Left renal pelvis (tissue), 4 donors: ENCODE results near the gene GALNT8. TPM values are rescaled to one million over a fixed set of nuclear protein-coding genes. Genes with fewer than 3 reads are reported as not detected.

Experiments
- DNase-seq, 4 donors: peaks; one replicate each; pipeline ENCODE4 v3.0.0-alpha.2; 2013; ENCODE audit warnings: low read depth in 4 of 4, low spot score in 3 of 4
- polyA plus RNA-seq, 4 donors: library from polyadenylated mRNA; unstranded; fragments of 120-200 nt; gene quantifications; one replicate each; pipeline ENCODE4 v1.2.1, GENCODE V29; 2013; ENCODE audit not compliant: insufficient read length in 4 of 4

Gene GALNT8
- polyA plus RNA-seq, 4 donors, result 2.7 to 5.3 (median 3.1) TPM

DNA sequence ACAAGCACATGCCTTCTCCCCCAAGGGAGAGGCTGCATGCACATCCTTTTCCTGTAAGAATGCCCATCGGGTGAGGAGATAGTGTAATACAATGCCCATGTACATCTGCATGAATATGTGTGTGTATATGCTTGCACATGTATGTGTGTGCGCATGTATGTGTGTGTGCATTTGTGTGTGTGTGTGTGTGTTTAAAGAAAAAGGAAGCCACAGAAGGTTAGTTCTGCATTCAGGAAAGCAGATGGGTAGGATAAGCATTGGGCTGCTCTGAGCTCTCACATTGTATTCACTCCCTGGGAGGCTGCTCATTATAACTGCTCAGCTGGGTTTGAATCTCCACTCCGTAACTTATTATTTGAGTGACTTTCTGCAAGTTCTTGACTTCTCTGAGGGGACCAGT, 74.3 kb downstream of the GALNT8 start:
- DNase-seq, result no peak

- DNase-seq, result no peak
Observed at GRCh38 chr12:4796216-4796615, 76.0 kb downstream of the GALNT8 start.

GRCh38 chr12:4796694-4797482, 76.7 kb downstream of the GALNT8 start:
- no peak for DNase-seq

DNA sequence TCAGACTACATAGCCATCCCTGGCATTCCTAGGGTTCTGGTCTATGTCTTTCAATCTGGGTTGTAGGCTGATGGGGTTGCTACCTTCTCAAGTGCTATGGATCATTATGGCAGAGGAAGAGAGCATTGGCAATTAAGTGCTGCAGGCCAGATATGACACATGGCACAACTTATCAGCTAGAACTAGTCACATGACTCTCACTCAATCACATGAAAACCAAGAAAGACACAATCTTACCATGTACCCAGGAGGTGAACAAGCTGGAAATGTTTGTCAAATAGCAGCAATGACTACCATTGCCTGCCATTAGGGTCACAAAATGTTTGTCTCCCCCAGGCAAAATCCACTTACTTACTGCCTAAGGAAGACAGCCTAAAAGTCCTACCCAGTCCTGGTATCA, 80.4 kb downstream of the GALNT8 start:
- DNase-seq, result no peak

DNA sequence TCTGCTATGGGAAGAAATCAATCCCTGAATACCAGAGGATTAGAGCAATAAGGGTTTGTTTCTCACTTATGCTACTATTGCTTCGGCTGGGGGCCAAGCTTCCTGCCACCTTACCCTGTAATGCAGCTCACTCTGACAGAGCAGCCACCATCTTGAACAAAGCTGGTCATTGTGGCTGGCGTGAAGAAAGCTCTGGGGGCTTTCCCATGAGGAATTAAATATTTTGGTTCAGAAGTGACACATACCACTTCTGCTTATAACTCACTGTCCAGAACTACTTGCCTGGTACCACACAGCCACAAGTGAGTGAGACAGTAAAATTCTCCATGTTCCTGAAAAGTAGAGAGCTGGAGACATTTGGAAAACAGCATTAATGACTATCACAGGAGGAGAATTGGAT, 82.6 kb downstream of the GALNT8 start:
- DNase-seq, result no peak

DNA sequence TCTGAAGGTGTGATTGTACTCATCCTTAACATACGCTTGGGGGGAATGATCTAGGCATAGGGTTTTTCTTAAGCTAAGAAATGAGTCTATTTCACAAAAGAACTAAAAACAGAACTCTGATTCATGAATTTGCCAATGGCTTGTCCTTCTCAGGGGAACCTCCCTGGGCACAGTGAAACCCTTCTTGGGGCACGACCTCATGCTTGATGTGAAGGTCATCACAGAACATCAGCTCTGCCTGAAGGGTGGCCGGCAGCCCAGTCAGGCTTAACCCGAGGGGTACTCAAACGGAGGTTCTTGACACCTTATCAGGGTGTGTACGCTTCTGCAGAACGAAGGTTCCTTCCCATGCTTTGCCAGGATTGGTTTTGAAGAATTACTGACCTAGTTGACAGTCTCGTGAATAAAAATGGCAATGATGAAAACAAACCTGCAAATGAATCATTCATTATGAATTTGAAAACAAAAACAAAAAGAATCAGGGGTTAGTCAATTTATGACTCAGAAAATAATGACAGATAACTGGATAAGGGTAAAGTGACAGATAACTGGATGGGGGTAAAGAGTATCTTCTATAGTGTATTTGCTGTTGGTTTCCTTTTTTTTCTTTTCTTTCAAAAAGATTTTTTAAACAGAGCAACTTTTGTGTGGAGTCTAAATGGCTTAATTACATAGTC, 86.4 kb downstream of the GALNT8 start:
- DNase-seq, result no peak

GRCh38 chr12:4807116-4807783, 87.0 kb downstream of the GALNT8 start:
- DNase-seq, result no peak

GRCh38 chr12:4807813-4808212, 87.6 kb downstream of the GALNT8 start:
- no peak for DNase-seq

DNA sequence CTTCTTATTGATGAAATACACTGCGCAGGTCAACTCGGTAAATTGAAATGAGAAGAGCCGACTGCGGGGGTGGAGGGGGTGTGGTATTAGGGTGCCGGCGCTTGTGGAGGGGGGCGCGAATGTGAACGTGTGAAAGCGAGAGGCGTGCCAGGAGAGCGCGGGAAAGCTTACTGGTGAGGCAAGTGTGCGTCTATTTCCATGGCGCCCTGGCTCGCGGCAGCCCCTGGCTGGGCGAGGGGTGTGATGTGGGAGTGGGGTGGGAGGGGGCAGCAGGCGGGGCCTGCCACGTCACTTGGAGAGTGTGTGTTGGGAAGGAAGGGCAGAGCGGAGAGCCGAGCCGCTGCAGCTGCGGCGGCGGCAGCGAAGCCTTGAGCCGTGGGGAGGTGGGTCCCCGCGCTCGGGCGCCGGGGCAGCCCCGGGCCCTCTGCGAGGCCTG, 88.8 kb downstream of the GALNT8 start:
- no peak for DNase-seq

DNA sequence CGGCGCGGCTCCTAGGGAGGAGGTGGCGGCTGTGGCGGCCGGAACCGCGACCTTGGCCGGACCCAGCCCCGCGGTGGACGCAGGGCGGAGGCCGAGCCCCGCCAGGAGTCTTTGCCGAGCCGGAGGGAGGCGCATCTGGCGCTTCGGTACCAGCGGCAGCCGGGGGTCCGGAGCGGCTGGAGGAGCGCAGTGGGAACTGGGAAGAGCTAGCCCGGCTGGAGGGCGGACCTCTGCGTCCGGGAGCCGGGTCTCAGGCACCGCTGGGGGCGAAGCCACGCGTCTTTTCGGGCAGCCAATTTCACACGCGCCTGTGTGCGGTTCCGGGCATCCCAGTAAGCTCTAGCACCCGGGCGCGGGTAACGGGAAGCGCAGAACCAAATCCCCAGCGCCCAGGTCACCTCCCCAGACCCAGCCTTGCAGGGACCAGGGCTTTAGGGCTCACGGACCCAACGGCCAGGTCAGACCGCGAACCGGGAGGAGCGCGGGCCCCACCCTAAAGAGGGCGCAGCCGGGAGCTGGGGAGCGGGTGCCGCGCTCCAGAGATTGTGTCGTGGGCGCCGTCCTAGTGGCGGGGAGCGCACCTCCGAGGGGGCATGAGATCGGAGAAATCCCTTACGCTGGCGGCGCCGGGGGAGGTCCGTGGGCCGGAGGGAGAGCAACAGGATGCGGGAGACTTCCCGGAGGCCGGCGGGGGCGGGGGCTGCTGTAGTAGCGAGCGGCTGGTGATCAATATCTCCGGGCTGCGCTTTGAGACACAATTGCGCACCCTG, 89.4 kb downstream of the GALNT8 start:
- no peak for DNase-seq

GRCh38 chr12:4810219-4810671, 90.0 kb downstream of the GALNT8 start:
- no peak for DNase-seq

DNA sequence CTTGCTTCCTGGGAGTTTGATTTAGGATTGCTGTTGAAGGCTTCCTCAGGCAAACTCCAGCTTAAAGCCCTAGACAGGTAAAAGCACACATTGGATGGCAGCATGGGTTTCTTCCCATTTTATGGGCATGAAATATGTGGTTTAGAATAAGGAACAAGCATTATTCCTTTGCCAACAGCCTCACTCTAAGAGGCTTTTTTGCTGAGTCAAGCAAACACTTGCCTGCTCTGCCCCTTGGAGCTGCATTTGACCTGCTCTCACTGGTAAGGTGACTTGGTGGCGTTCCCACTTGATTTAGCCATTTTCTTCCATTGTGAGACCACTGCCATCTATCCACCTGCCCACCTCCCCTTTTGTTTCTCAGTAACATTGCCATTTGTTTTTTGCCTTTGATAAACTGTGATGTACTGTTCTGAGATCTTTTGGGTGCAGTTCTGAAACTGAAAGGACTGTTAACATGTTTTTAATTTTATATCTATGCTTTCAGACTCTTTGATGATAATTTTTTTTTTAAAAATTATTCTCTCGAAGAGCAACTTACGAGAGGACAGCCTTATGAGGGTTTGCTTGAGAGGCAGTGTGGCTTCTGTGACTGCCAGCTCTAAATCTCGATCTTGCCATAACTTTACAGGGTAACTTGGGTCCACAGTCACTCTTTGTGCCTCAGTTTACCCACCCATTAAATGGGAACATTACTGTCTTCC, 92.6 kb downstream of the GALNT8 start:
- DNase-seq, result no peak

DNA sequence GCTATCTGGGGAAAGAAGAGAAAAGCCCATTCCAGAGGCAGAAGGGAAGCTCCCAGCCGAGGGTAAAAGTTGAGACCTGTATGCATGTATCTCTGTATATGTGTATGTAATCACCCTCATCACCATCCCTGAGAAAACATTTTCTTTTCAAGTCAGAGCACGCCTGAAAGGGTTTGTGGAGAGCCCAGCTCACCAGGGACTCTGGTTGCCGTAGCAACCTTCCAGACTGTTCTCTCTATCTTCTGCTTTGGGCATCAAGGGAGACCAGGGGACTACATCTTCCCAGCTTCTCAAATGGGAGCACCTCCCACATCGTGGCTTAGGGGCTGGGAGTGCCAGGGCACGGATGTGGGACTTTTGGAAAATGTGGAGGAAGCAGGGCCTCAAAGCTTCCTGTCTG, 93.5 kb downstream of the GALNT8 start:
- DNase-seq, result no peak

DNA sequence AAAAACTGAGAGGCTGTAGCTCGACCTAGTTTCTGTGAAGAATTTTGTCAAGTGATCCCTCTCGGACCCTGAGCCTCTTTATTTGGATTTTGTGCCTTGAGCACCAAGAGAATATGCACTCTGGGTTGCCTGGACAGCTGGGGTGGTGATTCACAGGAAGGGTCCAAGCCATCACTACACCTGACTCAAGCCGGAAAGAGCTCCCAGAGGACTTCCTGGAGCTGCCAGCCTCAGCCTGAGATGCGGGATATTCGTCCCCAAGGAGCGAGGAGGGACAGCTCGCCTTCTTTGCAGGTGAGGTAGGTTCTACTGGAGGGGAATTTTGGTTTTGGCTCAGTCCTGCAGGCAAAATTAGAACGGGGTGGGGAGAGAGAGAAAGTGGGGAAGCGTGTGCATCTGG, 94.3 kb downstream of the GALNT8 start:
- DNase-seq, result no peak

DNA sequence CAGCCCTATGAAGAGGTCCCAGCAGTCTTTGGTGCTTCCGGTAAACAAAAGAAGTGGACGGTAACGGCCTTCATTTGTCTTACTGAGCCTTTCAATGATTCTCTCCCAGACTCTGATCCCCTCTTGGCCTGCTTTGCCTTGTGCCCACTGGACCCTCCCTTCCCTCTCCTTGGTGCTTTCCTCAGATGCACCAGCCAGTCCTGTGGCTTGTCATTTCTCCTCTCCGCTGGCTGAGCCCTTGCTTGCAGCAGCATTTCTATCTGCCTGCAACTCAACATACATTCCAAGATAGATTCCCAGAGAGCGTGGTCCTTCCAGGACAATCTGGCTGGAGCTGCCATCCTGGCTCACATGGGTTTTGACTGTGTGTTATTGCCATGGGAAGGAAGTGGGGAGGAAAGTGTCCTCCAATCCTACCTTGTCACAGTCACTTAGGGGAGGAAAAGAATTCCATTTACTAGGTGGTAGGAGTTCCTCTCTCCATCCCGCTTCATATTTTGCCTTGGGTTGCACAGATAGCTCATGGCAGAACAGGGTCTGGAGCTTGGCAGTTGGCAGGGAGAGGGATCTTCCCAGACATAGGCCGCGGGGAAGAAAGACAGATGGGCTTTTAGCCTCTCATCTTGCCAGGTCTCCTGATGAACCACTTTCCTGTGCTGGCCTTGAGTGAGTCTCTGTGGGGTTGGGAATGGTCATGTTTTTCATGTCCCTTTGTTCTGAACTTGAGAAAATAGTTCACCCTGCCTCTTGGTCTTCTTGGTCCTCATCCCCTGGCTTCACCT, 96.7 kb downstream of the GALNT8 start:
- DNase-seq, result no peak

GRCh38 chr12:4817880-4818279, 97.7 kb downstream of the GALNT8 start:
- no peak for DNase-seq

GRCh38 chr12:4819654-4820053, 99.5 kb downstream of the GALNT8 start:
- no peak for DNase-seq

DNA sequence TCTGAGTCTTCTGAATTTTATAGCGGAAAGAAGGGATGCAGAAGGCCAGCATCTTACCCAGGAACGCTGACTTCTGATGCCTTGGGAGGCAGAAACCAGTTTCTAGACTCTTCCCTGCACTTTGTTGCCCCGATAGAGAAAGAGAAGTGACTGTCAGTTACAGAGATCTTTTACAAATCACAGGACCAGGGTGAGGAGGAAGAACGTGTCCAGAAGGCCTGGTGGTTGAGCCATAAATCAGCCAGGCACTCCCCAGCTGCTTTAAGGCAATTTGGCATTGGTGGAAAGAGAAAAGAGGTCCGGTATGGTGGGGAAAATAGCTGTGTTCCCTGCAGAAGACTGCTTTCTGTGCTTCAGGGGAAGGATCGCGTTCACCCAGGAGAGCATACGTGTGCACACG, 100.8 kb downstream of the GALNT8 start:
- DNase-seq, result no peak
